ENCODE measurements around the gene CD38.

GRCh38 chr4:15875663-15876460 lies 97.7 kb downstream of the CD38 start:
- TF ChIP-seq ZNF510 (tag by site-specific recombination; IDR thresholded peaks at IDR 0.05; ENCODE audit: insufficient replicate concordance) (no peak), ZNF433 (tag by site-specific recombination; IDR thresholded peaks at IDR 0.05; ENCODE audit: low read depth) (no peak), ZNF341 (tag by site-specific recombination; IDR thresholded peaks at IDR 0.05; ENCODE audit: low read depth) (no peak)

Measured in HEK293 (cell line).